SK-N-SH treated with all-trans-retinoic acid at 6 μM for 48 hours (cell line): ENCODE results near the gene LTBP2.

Experiments
- ESRRG ChIP-seq: fragments of 250-450 bp; sonication (Bioruptor Pico); IDR thresholded peaks from 2 replicates; pipeline ENCODE4 v1.6.1; 2021; ENCODE audit warnings: mild to moderate bottlenecking
- GLIS3 ChIP-seq: fragments of 250-450 bp; sonication (Bioruptor Pico); IDR thresholded peaks from 2 replicates; pipeline ENCODE4 v1.5.0; 2020; ENCODE audit warnings: mild to moderate bottlenecking, moderate library complexity
- PATZ1 ChIP-seq: fragments of 250-450 bp; sonication (Bioruptor Pico); IDR thresholded peaks from 2 replicates; pipeline ENCODE4 v1.8.0; 2020; ENCODE audit warnings: mild to moderate bottlenecking, moderate library complexity, borderline replicate concordance
- RARB ChIP-seq: fragments of 250-450 bp; sonication (Bioruptor Pico); IDR thresholded peaks from 2 replicates; pipeline ENCODE4 v1.8.0; 2021; ENCODE audit warnings: mild to moderate bottlenecking, moderate library complexity
- SNAI2 ChIP-seq: fragments of 250-450 bp; sonication (Bioruptor Pico); IDR thresholded peaks from 2 replicates; pipeline ENCODE4 v1.5.0; 2020; ENCODE audit warnings: mild to moderate bottlenecking, moderate library complexity
- TCF4 ChIP-seq: fragments of 250-450 bp; sonication (Bioruptor Pico); IDR thresholded peaks from 2 replicates; pipeline ENCODE4 v1.8.0; 2021; ENCODE audit warnings: mild to moderate bottlenecking, moderate library complexity, borderline replicate concordance
- TSHZ2 ChIP-seq: fragments of 250-450 bp; sonication (Bioruptor Pico); IDR thresholded peaks from 2 replicates; pipeline ENCODE4 v1.5.0; 2020; ENCODE audit warnings: mild to moderate bottlenecking, moderate library complexity
- ZFP3 ChIP-seq: fragments of 250-450 bp; sonication (Bioruptor Pico); IDR thresholded peaks from 2 replicates; pipeline ENCODE4 v1.5.0; 2020; ENCODE audit warnings: mild to moderate bottlenecking, moderate library complexity
- ZFP30 ChIP-seq: fragments of 450-650 bp; formaldehyde crosslinking; IDR thresholded peaks from 2 replicates; pipeline ENCODE4 v1.5.0; 2022; ENCODE audit warnings: mild to moderate bottlenecking, moderate library complexity
- ZNF8 ChIP-seq: fragments of 450-650 bp; formaldehyde crosslinking; IDR thresholded peaks from 2 replicates; pipeline ENCODE4 v1.5.0; 2020; ENCODE audit warnings: mild to moderate bottlenecking, moderate library complexity
- TF ChIP-seq, protein P1 (sequence below): fragments of 250-450 bp; sonication (Bioruptor Pico); IDR thresholded peaks from 2 replicates; pipeline ENCODE4 v1.8.0; 2021; ENCODE audit warnings: low read depth, mild to moderate bottlenecking, moderate library complexity, borderline replicate concordance

- TF ChIP-seq ZNF8 (CRISPR knock-in tag) (no peak), ESRRG (CRISPR knock-in tag) (no peak), PATZ1 (CRISPR knock-in tag) (no peak), ZFP3 (no peak), RARB (CRISPR knock-in tag) (no peak), TCF4 (CRISPR knock-in tag) (no peak), TSHZ2 (CRISPR knock-in tag) (no peak), GLIS3 (CRISPR knock-in tag) (no peak), ZFP30 (CRISPR knock-in tag) (no peak), SNAI2 (no peak)
- TF ChIP-seq, protein P1, sequence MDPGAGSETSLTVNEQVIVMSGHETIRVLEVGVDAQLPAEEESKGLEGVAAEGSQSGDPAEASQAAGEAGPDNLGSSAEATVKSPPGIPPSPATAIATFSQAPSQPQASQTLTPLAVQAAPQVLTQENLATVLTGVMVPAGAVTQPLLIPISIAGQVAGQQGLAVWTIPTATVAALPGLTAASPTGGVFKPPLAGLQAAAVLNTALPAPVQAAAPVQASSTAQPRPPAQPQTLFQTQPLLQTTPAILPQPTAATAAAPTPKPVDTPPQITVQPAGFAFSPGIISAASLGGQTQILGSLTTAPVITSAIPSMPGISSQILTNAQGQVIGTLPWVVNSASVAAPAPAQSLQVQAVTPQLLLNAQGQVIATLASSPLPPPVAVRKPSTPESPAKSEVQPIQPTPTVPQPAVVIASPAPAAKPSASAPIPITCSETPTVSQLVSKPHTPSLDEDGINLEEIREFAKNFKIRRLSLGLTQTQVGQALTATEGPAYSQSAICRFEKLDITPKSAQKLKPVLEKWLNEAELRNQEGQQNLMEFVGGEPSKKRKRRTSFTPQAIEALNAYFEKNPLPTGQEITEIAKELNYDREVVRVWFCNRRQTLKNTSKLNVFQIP (CRISPR knock-in tag): no peak
Observed at GRCh38 chr14:74508292-74508731, 103.7 kb downstream of the LTBP2 start.
